Lower leg skin (tissue), 4 donors: ENCODE data around the gene IPO5. TPM values are rescaled to one million over a fixed set of nuclear protein-coding genes. Genes with fewer than 3 reads are reported as not detected.

Experiments
- DNase-seq, 2 donors: peaks; one replicate each; pipeline ENCODE4 v3.0.0-alpha.2; 2019; ENCODE audit warnings: low spot score in 2 of 2
- H3K4me3 ChIP-seq: fragments of 200-600 bp; sonication (generic); 2 replicates; pipeline ENCODE4 v1.5.1; 2017; ENCODE audit warnings: mild to moderate bottlenecking, low read depth; ENCODE audit not compliant: poor library complexity, severe bottlenecking
- CTCF ChIP-seq, 3 donors: fragments of 450-650 bp; IDR thresholded peaks; one replicate each; pipeline ENCODE4 v1.5.1; 2016; ENCODE audit warnings: antibody characterized with exemption in 3 of 3, mild to moderate bottlenecking in 3 of 3, moderate library complexity in 2 of 3
- POLR2A ChIP-seq, 2 donors: fragments of 450-650 bp; IDR thresholded peaks; one replicate each; pipeline ENCODE4 v1.6.1; 2016 to 2017; ENCODE audit warnings: antibody characterized with exemption in 2 of 2, mild to moderate bottlenecking in 1 of 2, moderate library complexity in 1 of 2
- WGBS, 2 donors: methylation state at CpG; one replicate each; pipeline ENCODE4 v1.1.5; 2018; 5-methylcytosine and 5-hydroxymethylcytosine counted together
- intact Hi-C: fragments of 100-400 bp; cut with DNase I; formaldehyde crosslinking; loops from one replicate; pipeline ENCODE4 v1.15.0; 2023; ENCODE audit warnings: low total_unique reads
- total RNA-seq, 4 donors: library from RNA; depleted of rRNA; stranded (reverse); fragments of >200 nt; gene quantifications; one replicate each; pipeline ENCODE4 v1.1.0, GENCODE V29; 2016

The IPO5 gene
- total RNA-seq, 4 donors from 2014 or later: 52.5 to 89.5 (median 75.0) TPM

DNA sequence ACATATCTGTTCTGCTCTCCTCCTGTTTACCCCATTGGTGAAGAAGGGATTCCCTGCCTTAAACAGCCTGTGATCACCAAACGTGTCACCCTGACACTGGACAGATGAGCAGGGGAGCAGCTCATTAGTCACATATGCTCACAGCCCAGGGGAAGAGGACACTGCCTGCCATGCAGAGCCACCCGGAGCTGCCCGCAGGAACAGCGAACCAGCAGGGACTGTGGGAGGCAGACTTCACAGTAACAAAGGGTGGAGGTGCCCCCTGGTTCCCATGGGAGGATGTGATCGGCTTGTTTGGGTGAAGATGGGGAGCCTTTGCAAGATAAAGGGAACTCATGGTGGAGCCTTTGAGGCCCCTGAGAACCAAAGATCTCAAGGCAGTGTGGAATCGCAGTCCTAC lies 100.8 kb downstream of the IPO5 start:
- TF ChIP-seq CTCF (IDR thresholded peaks at IDR 0.05) (no peak), POLR2A (IDR thresholded peaks at IDR 0.05) (no peak)
- intact Hi-C loops: no loop called here
- 84 to 89% methylated on average over 6 of the region's 6 CpGs for WGBS, 2 donors
- H3K4me3 ChIP-seq: no peak overlapping the region
- DNase-seq: peak in 1 of 2 donors; percentile 34

- 89 to 90% methylated on average over 6 of the region's 6 CpGs for WGBS, 2 donors
- peak in 1 of 2 donors; percentile 8 for DNase-seq
- intact Hi-C loops: no loop called here
- no peak overlapping the region for H3K4me3 ChIP-seq
- TF ChIP-seq CTCF (IDR thresholded peaks at IDR 0.05) (no peak), POLR2A (IDR thresholded peaks at IDR 0.05) (no peak)
Measured at GRCh38 chr13:98055623-98056022, 102.1 kb downstream of the IPO5 start.

DNA sequence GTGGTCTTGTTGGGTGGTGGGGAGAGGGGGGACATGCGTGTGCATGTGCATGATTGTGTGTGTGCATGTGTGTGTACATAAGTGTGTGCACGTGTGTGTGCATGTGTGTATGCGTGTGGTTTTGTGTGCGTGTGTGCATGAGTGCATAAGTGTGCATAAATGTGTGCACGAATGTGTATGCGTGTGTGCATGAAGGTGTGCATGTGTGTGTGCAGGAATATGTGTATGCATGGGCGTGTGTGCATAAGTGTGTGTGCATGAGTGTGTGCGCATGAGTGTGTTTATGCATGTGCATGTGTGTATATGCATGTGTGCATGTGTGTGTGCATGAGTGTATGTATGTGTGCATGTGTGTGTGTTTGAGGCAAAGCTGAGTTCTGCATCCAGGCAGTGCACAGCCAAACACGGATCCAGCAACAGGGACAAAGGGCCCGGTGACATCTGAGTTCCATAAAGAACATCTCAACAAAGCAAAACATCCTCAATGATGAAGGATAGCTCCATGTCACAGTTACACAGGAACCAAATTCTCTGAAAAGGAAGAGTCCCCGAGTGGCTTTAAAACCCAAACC lies 103.5 kb downstream of the IPO5 start:
- H3K4me3 ChIP-seq: no peak overlapping the region
- TF ChIP-seq CTCF (IDR thresholded peaks at IDR 0.05): no peak
- no peak for TF ChIP-seq POLR2A (IDR thresholded peaks at IDR 0.05)
- 88 to 90% methylated on average over 11 of the region's 11 CpGs for WGBS, 2 donors
- intact Hi-C loops: no loop called here
- DNase-seq: peak in 1 of 2 donors; percentile 62

DNA sequence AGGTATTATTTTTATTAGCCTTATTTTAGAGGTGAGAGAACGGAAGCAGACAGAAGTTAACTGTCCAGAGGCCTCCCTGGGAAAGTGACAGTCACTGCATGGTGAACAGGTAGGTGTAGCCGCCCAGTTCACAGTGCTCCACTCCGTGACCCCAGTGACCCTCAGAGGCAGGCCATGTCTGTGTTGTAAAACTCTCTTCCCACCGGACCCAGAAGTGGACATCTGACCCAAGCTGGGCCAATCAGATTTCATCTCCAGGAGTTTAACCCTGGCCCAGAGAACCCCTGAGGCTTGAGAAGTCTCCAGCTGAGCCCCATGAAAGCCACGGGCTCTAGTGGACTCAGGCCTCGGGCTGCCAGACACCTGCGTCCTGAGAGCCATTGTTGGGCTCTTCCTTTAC lies 105.8 kb downstream of the IPO5 start:
- 84 to 91% methylated on average over 7 of the region's 7 CpGs for WGBS, 2 donors
- intact Hi-C loops: no loop called here
- TF ChIP-seq POLR2A (IDR thresholded peaks at IDR 0.05): no peak
- no peak for TF ChIP-seq CTCF (IDR thresholded peaks at IDR 0.05)

GRCh38 chr13:98060282-98060681 lies 106.8 kb downstream of the IPO5 start:
- H3K4me3 ChIP-seq: no peak overlapping the region
- 76 to 77% methylated on average over 3 of the region's 3 CpGs for WGBS, 2 donors
- intact Hi-C loops: no loop called here
- no peak for DNase-seq
- TF ChIP-seq CTCF (IDR thresholded peaks at IDR 0.05) (no peak), POLR2A (IDR thresholded peaks at IDR 0.05) (no peak)

More for the DNA sequence above, 105.8 kb downstream of the IPO5 start:
- DNase-seq: peak in 1 of 2 donors; percentile 58
- H3K4me3 ChIP-seq: no peak overlapping the region

DNA sequence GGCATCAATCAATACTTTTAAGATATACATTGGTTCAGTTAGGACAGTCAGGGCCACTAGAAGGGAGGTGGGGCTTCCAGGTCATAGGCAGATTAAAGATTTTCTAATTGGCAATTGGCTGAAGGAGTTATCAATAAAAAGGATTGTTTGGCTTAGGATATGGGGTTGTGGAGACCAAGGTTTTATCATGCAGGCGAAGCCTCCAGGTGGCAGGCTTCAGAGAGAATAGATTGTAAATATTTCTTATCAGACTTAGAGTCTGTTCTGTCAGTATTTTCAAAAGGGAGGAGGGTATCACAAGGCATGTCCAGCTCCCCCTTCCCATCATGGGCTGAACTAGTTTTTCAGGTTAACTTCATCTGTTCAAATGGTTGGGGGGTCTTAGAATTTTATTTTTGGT lies 112.0 kb downstream of the IPO5 start:
- WGBS, 2 donors: 90 to 97% methylated on average over 1 of the region's 1 CpG
- intact Hi-C loops: no loop called here
- no peak for DNase-seq
- TF ChIP-seq CTCF (IDR thresholded peaks at IDR 0.05) (no peak), POLR2A (IDR thresholded peaks at IDR 0.05) (no peak)
- no peak overlapping the region for H3K4me3 ChIP-seq
